HG02840 (cell line): ENCODE data around the gene SAMMSON.

Experiments used
- ATAC-seq: cut with Tn5 transposase; IDR thresholded peaks from one replicate; pipeline ENCODE4 v1.9.1; 2021; ENCODE audit warnings: mild to moderate bottlenecking, moderate library complexity, moderate number of reproducible peaks; ENCODE audit not compliant: unreplicated experiment, low FRiP score

Gene SAMMSON

GRCh38 chr3:70078778-70079177, 79.2 kb downstream of the SAMMSON start:
- no peak for ATAC-seq

GRCh38 chr3:70085613-70086012, 86.1 kb downstream of the SAMMSON start:
- ATAC-seq: no peak

GRCh38 chr3:70086336-70086735, 86.8 kb downstream of the SAMMSON start:
- no peak for ATAC-seq

GRCh38 chr3:70090322-70090913, 90.9 kb downstream of the SAMMSON start:
- no peak for ATAC-seq

GRCh38 chr3:70094197-70094596, 94.7 kb downstream of the SAMMSON start:
- no peak for ATAC-seq

- ATAC-seq: no peak
Measured at GRCh38 chr3:70095260-70095659, 95.7 kb downstream of the SAMMSON start.

- no peak for ATAC-seq
Measured at GRCh38 chr3:70096376-70097066, 97.0 kb downstream of the SAMMSON start.

- no peak for ATAC-seq
Measured at GRCh38 chr3:70097084-70097483, 97.6 kb downstream of the SAMMSON start.

- ATAC-seq: no peak
Measured at GRCh38 chr3:70108072-70108471, 108.5 kb downstream of the SAMMSON start.

GRCh38 chr3:70108546-70108945, 109.0 kb downstream of the SAMMSON start:
- no peak for ATAC-seq

GRCh38 chr3:70110066-70110465, 110.5 kb downstream of the SAMMSON start:
- ATAC-seq: no peak

GRCh38 chr3:70111411-70111810, 111.9 kb downstream of the SAMMSON start:
- no peak for ATAC-seq

- ATAC-seq: no peak
Measured at GRCh38 chr3:70112751-70113150, 113.2 kb downstream of the SAMMSON start.

- ATAC-seq: no peak
Measured at GRCh38 chr3:70114431-70114830, 114.9 kb downstream of the SAMMSON start.

- ATAC-seq: no peak
Measured at GRCh38 chr3:70119879-70120278, 120.3 kb downstream of the SAMMSON start.
